K562 (cell line): ENCODE measurements around the gene SLC39A13. TPM values are rescaled to one million over a fixed set of nuclear protein-coding genes. Genes with fewer than 3 reads are reported as not detected.

ENCODE experiments used
- ATAC-seq: fragments of 200-7000 bp; cut with Tn5 transposase; 3 replicates; pipeline ENCODE4 v1.9.1; 2020; ENCODE audit warnings: moderate library complexity
- BruUV-seq: library from RNA; stranded (reverse); fragments of 400-500 nt; replicated peaks from 2 replicates; lab custom pipeline; 2021; lab: Mats Ljungman, UMichigan
- CTCF ChIA-PET: fragments of 300-600 bp; formaldehyde crosslinking; extraction: SDS; loops from one replicate; lab custom pipeline; 2021; ENCODE audit warnings: low intra/inter-chr PET ratio; lab: Yijun Ruan, JAX
- POLR2A ChIA-PET: fragments of 300-600, 350-650 bp; sonication (Branson Sonifier 250); formaldehyde crosslinking; extraction: SDS; loops from one replicate; lab custom pipeline; 2021; ENCODE audit warnings: antibody characterized with exemption, inconsistent platforms; lab: Yijun Ruan, JAX
- DNase-seq, 4 experiments: peaks; one replicate each; pipeline versions ENCODE4 v3.0.0 to v3.0.0-alpha.2; 2011 to 2018; ENCODE audit warnings: low spot score in 3 of 4, mixed read lengths in 3 of 4; ENCODE audit errors: extremely low read depth in 1 of 4
- FAIRE-seq: peaks from 2 replicates; lab custom pipeline; 2011; peaks lifted over from hg19 to GRCh38; lab: Jason Lieb, UNC
- H2AFZ ChIP-seq: 2 replicates; pipeline ENCODE4 v1.6.0; 2011; ENCODE audit warnings: low read depth, low read length, control low read depth, inconsistent platforms
- H3K27ac ChIP-seq: fragments of 200-600 bp; 3 replicates; pipeline ENCODE4 v1.8.0; 2011; ENCODE audit warnings: low read depth, mild to moderate bottlenecking, control low read depth, inconsistent platforms, low read length, moderate library complexity, mixed read lengths; ENCODE audit errors: extremely low read depth
- H3K27me3 ChIP-seq, 2 experiments: fragments of 300-600 bp in 1 of 2; 2 replicates in 1 of 2; 3 replicates in 1 of 2; pipeline versions ENCODE4 v1.6.0 to v1.8.0; 2011; ENCODE audit warnings: inconsistent platforms in 2 of 2, low read length in 2 of 2, mild to moderate bottlenecking in 1 of 2, mixed read lengths in 1 of 2, moderate library complexity in 1 of 2; ENCODE audit not compliant: control insufficient read depth in 2 of 2, insufficient read depth in 2 of 2
- H3K36me3 ChIP-seq: fragments of 300-600 bp; 3 replicates; pipeline ENCODE4 v1.8.0; 2011; ENCODE audit warnings: mild to moderate bottlenecking, low read length, inconsistent platforms; ENCODE audit not compliant: control insufficient read depth, insufficient read depth
- H3K4me1 ChIP-seq, 2 experiments: fragments of 200-600 bp in 1 of 2; replicated peaks in 1 of 2; 2 replicates in 1 of 2; 3 replicates in 1 of 2; pipeline versions ENCODE4 v1.5.1 to v1.8.0; 2011; ENCODE audit warnings: inconsistent platforms in 2 of 2, low read length in 2 of 2, mild to moderate bottlenecking in 1 of 2, mixed read lengths in 1 of 2, moderate library complexity in 1 of 2; ENCODE audit not compliant: control insufficient read depth in 2 of 2, insufficient read depth in 2 of 2
- H3K4me2 ChIP-seq: 2 replicates; pipeline ENCODE4 v1.6.1; 2011; ENCODE audit warnings: low read length, control low read depth, inconsistent platforms, mixed read lengths; ENCODE audit not compliant: insufficient read depth
- H3K4me3 ChIP-seq: fragments of 200-600 bp; sonication (generic), shearing (Covaris generic); 2 replicates; pipeline ENCODE4 v1.5.1; 2016; ENCODE audit warnings: control low read depth, inconsistent platforms
- H3K79me2 ChIP-seq: fragments of 200-600 bp; 3 replicates; pipeline ENCODE4 v1.8.0; 2011; ENCODE audit warnings: low read length, inconsistent platforms; ENCODE audit not compliant: control insufficient read depth, insufficient read depth
- H3K9ac ChIP-seq, 2 experiments: 2 replicates each; pipeline versions ENCODE4 v1.6.0 to v1.6.1; 2011; ENCODE audit warnings: low read depth in 2 of 2, low read length in 2 of 2, control low read depth in 1 of 2, inconsistent platforms in 1 of 2, mild to moderate bottlenecking in 1 of 2, mixed read lengths in 1 of 2; ENCODE audit not compliant: insufficient read depth in 1 of 2
- H3K9me1 ChIP-seq: one replicate; pipeline ENCODE4 v1.6.0; 2011; ENCODE audit warnings: inconsistent platforms, mild to moderate bottlenecking, low read length, moderate library complexity; ENCODE audit not compliant: control insufficient read depth, insufficient read depth
- H3K9me3 ChIP-seq: replicated peaks from 2 replicates; pipeline ENCODE4 v1.5.1; 2011; ENCODE audit warnings: low read depth, low read length, inconsistent platforms; ENCODE audit not compliant: control insufficient read depth, insufficient read depth
- H4K20me1 ChIP-seq: replicated peaks from 2 replicates; pipeline ENCODE4 v1.6.1; 2011; ENCODE audit warnings: low read length, inconsistent platforms, mixed read lengths; ENCODE audit not compliant: control insufficient read depth, insufficient read depth
- ARID4B ChIP-seq: sonication (generic); formaldehyde crosslinking; IDR thresholded peaks from 2 replicates; pipeline ENCODE4 v1.8.0; 2022; ENCODE audit warnings: mild to moderate bottlenecking, missing genetic modification reagents
- BCL6 ChIP-seq: fragments of 250-450 bp; sonication (Bioruptor Pico); IDR thresholded peaks from 2 replicates; pipeline ENCODE4 v1.4.0; 2020
- MIER1 ChIP-seq: fragments of 450-650 bp; IDR thresholded peaks from 2 replicates; pipeline ENCODE4 v1.6.1; 2016; ENCODE audit warnings: antibody characterized with exemption, mild to moderate bottlenecking, low read depth
- TRIM28 ChIP-seq: fragments of 450-650 bp; IDR thresholded peaks from 2 replicates; pipeline ENCODE4 v1.6.1; 2017
- ZNF175 ChIP-seq: fragments of 200-800 bp; sonication (Bioruptor generic); IDR thresholded peaks from 2 replicates; pipeline ENCODE4 v1.6.1; 2016; ENCODE audit warnings: low read depth, mild to moderate bottlenecking, missing genetic modification characterization, missing compliant biosample characterization
- ZNF512 ChIP-seq: IDR thresholded peaks from 2 replicates; pipeline ENCODE4 v1.6.1; 2016; ENCODE audit warnings: missing genetic modification characterization, missing compliant biosample characterization
- WGBS: fragments of 100-300 bp; shearing (Covaris generic); methylation state at CpG from one replicate; pipeline ENCODE4 v1.1.6; 2016; ENCODE audit warnings: low coverage, mixed read lengths; ENCODE audit not compliant: insufficient coverage; ENCODE audit errors: missing lambda C conversion rate; 5-methylcytosine and 5-hydroxymethylcytosine counted together
- in situ Hi-C: fragments of 300-500 bp; cut with MboI; formaldehyde crosslinking; loops from 4 replicates; pipeline ENCODE4 v1.15.0; 2018; ENCODE audit warnings: inconsistent platforms, mixed read lengths
- intact Hi-C: fragments of 100-400 bp; cut with micrococcal nuclease; formaldehyde crosslinking; loops from 2 replicates; pipeline ENCODE4 v1.14.2; 2022
- polyA plus RNA-seq, 8 experiments: library from polyadenylated mRNA; depleted of rRNA in 4 of 8; stranded (reverse) in 5 of 8; unstranded in 3 of 8; fragments of >200 nt; fragmentation: Nextera tagmentation in 2 of 8; fragmentation: Illumina TruSeq in 1 of 8; extraction: Ambion mirVana in 2 of 8; extraction: Trizol in 1 of 8; gene quantifications; 2 replicates each; pipeline versions ENCODE4 v1.2.1 to v1.2.3, GENCODE V29; 2011 to 2014; ENCODE audit warnings: inconsistent platforms in 1 of 8, missing spikeins in 1 of 8
- total RNA-seq, 7 experiments: library from RNA; depleted of rRNA in 6 of 7; stranded (reverse); fragments of >200 nt in 6 of 7; fragmentation: Illumina TruSeq in 2 of 7; extraction: Trizol in 2 of 7; gene quantifications; 2 replicates each; pipeline versions ENCODE4 v1.2.1 to v1.2.3, GENCODE V29; 2011 to 2021; ENCODE audit warnings: low replicate concordance in 1 of 7
- TF ChIP-seq, protein P1 (sequence below): fragments of 200-800 bp; sonication (Bioruptor generic); IDR thresholded peaks from 2 replicates; pipeline ENCODE4 v1.6.1; 2017; ENCODE audit warnings: missing genetic modification characterization, missing compliant biosample characterization
- TF ChIP-seq, protein P2 (sequence below): fragments of 250-450 bp; sonication (Bioruptor Pico); IDR thresholded peaks from 2 replicates; pipeline ENCODE4 v1.5.0; 2021

SLC39A13 gene
- total and polyA plus RNA-seq, 9 of the 15 experiments (the other 6 are each of a cell fraction or from before 2014, with no cell fraction given): 0.17 to 15.9 (median 3.2) TPM

DNA sequence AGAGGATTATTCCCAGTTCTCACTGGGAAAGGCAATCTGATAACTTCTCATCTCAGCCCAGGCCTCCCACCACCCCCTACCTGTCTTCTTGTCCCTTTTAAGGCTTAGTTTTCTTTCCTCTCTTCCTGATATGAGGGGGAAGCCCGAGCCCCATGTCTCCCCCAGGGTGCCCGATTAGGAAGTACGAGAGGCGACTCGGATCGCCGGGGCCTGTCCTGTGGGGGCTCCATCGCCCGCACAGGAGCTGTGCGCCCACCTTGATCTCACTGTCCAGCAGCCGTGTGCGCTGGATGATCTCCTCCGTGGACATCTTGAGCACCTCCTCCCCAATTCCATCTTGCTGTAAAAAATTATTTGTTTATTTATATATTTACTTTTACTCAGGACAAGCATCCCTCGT lies 17.2 kb downstream of the SLC39A13 start:
- no peaks in the 10 kb centered on the region; the same call in 1 of the 2 replicates for H4K20me1 ChIP-seq
- no peaks in the 10 kb centered on the region for H3K9me3 ChIP-seq
- BruUV-seq: TSS peak; percentile 69
- in situ Hi-C loops: no loop called here
- H3K4me1 ChIP-seq: peaks cover 9 to 19% of the 10 kb centered on the region in 2 experiments; a peak in 4 of 5 replicates
- FAIRE-seq (no peak), DNase-seq (no peak), ATAC-seq (peak; percentile 7)
- no peaks in the 10 kb centered on the region for H3K9me1 ChIP-seq
- H3K4me3 ChIP-seq: peak overlapping the region; percentile 88
- POLR2A ChIA-PET: interaction anchor here (0.6 to 2.6 kb wide), 9 partner anchors 8 to 248 kb away, joined by 3 to 23 read pairs (median 3); no protein-coding TSS in a partner anchor
- CTCF ChIA-PET: no interaction called here
- peaks cover 26% of the 10 kb centered on the region for H3K79me2 ChIP-seq
- WGBS: 0% methylated on average over 9 of the region's 14 CpGs
- peaks cover 48% of the 10 kb centered on the region for H3K36me3 ChIP-seq
- H2AFZ ChIP-seq: peak overlapping the region; percentile 95
- no peaks in the 10 kb centered on the region for H3K27me3 ChIP-seq
- intact Hi-C loops: no loop called here
- peak overlapping the region; percentile 94 to 99 for H3K9ac ChIP-seq
- H3K4me2 ChIP-seq: peak overlapping the region; percentile 97
- H3K27ac ChIP-seq: peak overlapping the region; percentile 97
- TF ChIP-seq ZNF175 (CRISPR knock-in tag): 0 out of 2 replicates have a peak, but pooled peaks have one; percentile 35
- TF ChIP-seq BCL6 (CRISPR knock-in tag): no peak
- peak; percentile 9; the same call in 1 of the 2 replicates for TF ChIP-seq ARID4B (CRISPR knock-in tag)
- TF ChIP-seq, protein P1, sequence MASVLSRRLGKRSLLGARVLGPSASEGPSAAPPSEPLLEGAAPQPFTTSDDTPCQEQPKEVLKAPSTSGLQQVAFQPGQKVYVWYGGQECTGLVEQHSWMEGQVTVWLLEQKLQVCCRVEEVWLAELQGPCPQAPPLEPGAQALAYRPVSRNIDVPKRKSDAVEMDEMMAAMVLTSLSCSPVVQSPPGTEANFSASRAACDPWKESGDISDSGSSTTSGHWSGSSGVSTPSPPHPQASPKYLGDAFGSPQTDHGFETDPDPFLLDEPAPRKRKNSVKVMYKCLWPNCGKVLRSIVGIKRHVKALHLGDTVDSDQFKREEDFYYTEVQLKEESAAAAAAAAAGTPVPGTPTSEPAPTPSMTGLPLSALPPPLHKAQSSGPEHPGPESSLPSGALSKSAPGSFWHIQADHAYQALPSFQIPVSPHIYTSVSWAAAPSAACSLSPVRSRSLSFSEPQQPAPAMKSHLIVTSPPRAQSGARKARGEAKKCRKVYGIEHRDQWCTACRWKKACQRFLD (CRISPR knock-in tag): 0 out of 2 replicates have a peak, but pooled peaks have one; percentile 69
- TF ChIP-seq, protein P2, sequence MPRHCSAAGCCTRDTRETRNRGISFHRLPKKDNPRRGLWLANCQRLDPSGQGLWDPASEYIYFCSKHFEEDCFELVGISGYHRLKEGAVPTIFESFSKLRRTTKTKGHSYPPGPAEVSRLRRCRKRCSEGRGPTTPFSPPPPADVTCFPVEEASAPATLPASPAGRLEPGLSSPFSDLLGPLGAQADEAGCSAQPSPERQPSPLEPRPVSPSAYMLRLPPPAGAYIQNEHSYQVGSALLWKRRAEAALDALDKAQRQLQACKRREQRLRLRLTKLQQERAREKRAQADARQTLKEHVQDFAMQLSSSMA (CRISPR knock-in tag): no peak
- TF ChIP-seq ZNF512: 0 out of 2 replicates have a peak, but pooled peaks have one; percentile 29
- TF ChIP-seq TRIM28: no peak
- 0 out of 2 replicates have a peak, but pooled peaks have one; percentile 28 for TF ChIP-seq MIER1
